Prostate gland (tissue), 2 donors: ENCODE measurements around the gene SIVA1. TPM values are rescaled to one million over a fixed set of nuclear protein-coding genes. Genes with fewer than 3 reads are reported as not detected.
A peak's percentile ranks its signal among the peaks of the same experiment; 100 is the strongest.

Experiments
- DNase-seq: peaks from one replicate; pipeline ENCODE4 v3.0.0-alpha.2; 2019; ENCODE audit warnings: low spot score
- H3K27ac ChIP-seq, 2 donors: fragments of 200-600 bp; sonication (generic); 2 replicates each; pipeline ENCODE4 v1.5.1; 2017 to 2019
- H3K27me3 ChIP-seq: fragments of 200-600 bp; sonication (generic); replicated peaks from 2 replicates; pipeline ENCODE4 v1.5.1; 2019; ENCODE audit not compliant: insufficient read depth
- H3K36me3 ChIP-seq, 2 donors: fragments of 200-600 bp; sonication (generic); 1 replicate in 1 of 2; 2 replicates in 1 of 2; pipeline versions ENCODE4 v1.5.1 to v1.8.1; 2017 to 2019
- H3K4me1 ChIP-seq: fragments of 200-600 bp; sonication (generic); replicated peaks from 2 replicates; pipeline ENCODE4 v1.5.1; 2019
- H3K4me3 ChIP-seq, 2 donors: fragments of 200-600 bp; sonication (generic); 2 replicates each; pipeline ENCODE4 v1.5.1; 2017 to 2019
- H3K9me3 ChIP-seq: fragments of 200-600 bp; sonication (generic); 2 replicates; pipeline ENCODE4 v1.5.1; 2017
- CTCF ChIP-seq, 4 experiments: fragments of 200-600 bp in 2 of 4; fragments of 450-650 bp in 2 of 4; sonication (generic) in 2 of 4; IDR thresholded peaks; 1 replicate in 3 of 4; 2 replicates in 1 of 4; pipeline ENCODE4 v1.5.1; 2016 to 2019; ENCODE audit warnings: antibody characterized with exemption in 4 of 4, mild to moderate bottlenecking in 2 of 4, moderate library complexity in 2 of 4
- POLR2A ChIP-seq: fragments of 450-650 bp; IDR thresholded peaks from one replicate; pipeline ENCODE4 v1.6.1; 2016; ENCODE audit warnings: antibody characterized with exemption, mild to moderate bottlenecking
- POLR2AphosphoS5 ChIP-seq: sonication (generic); formaldehyde crosslinking; IDR thresholded peaks from one replicate; pipeline ENCODE4 v1.6.1; 2017; ENCODE audit warnings: antibody characterized with exemption
- WGBS: methylation state at CpG from one replicate; pipeline ENCODE4 v1.1.5; 2018; 5-methylcytosine and 5-hydroxymethylcytosine counted together
- intact Hi-C: fragments of 100-400 bp; cut with DNase I; formaldehyde crosslinking; loops from one replicate; pipeline ENCODE4 v1.14.2; 2022
- total RNA-seq, 2 donors: library from RNA; depleted of rRNA; stranded (reverse); fragments of >200 nt; gene quantifications; one replicate each; pipeline ENCODE4 v1.1.0, GENCODE V29; 2016

Gene SIVA1
- total RNA-seq, 2 donors from 2014 or later, result 249 to 514 TPM

- intact Hi-C loops, result no loop called here
- Histone ChIP-seq H3K27me3 (no peaks in the 10 kb centered on the region), H3K4me1 (peaks cover 22% of the 10 kb centered on the region), H3K36me3 (no peaks in the 10 kb centered on the region), H3K9me3 (no peaks in the 10 kb centered on the region), H3K4me3 (peak overlapping the region; percentile 57 to 58), H3K27ac (peak overlapping the region; percentile 53 to 99)
- TF ChIP-seq POLR2AphosphoS5 (no peak), CTCF (IDR thresholded peaks at IDR 0.05) (no peak), POLR2A (no peak)
- 67% methylated on average over 20 of the region's 20 CpGs for WGBS
- DNase-seq, result no peak
These were observed 49.6 kb downstream of the SIVA1 start for GRCh38 chr14:104802394-104803184.

DNA sequence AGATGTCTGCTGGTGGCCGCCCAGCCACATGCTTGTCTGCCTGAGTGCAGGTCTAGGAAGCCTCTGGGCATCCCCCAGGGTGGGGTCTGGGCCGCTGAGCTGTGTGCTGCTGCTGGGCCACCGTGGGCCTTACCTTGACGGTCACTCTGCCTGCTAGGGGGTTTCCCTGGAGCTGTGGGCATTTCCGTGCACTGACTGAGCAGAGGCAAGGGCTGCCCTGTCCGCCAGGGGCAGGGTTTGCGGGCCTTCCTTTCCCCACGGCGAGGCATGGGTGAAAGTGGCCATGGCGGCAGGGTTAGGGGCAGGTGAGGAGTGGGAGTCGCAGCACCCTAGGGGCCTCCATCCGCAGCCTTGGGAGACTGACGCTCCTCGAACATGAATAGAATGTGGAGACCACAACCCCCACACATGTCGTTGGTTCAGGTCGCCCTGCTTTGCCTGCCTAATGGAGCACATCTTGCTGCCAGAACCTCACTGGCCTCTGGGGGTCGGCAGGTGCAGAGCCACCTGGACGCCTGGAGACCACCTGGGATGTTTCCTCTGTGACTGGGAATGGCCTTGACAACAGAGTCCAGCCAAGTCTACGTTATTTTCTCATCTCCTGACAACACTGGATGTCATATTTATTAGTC lies 50.4 kb downstream of the SIVA1 start:
- TF ChIP-seq CTCF (IDR thresholded peaks at IDR 0.05), result no peak
- no peak for TF ChIP-seq POLR2A
- no peak for TF ChIP-seq POLR2AphosphoS5
- Histone ChIP-seq H3K9me3 (no peaks in the 10 kb centered on the region), H3K27ac (peak overlapping the region in 1 of 2 donors; percentile 99), H3K27me3 (no peaks in the 10 kb centered on the region), H3K36me3 (no peaks in the 10 kb centered on the region), H3K4me3 (peak overlapping the region in 1 of 2 donors; percentile 57), H3K4me1 (peaks cover 22% of the 10 kb centered on the region)
- intact Hi-C loops, result no loop called here
- WGBS, result 76% methylated on average over 14 of the region's 19 CpGs
- no peak for DNase-seq

DNA sequence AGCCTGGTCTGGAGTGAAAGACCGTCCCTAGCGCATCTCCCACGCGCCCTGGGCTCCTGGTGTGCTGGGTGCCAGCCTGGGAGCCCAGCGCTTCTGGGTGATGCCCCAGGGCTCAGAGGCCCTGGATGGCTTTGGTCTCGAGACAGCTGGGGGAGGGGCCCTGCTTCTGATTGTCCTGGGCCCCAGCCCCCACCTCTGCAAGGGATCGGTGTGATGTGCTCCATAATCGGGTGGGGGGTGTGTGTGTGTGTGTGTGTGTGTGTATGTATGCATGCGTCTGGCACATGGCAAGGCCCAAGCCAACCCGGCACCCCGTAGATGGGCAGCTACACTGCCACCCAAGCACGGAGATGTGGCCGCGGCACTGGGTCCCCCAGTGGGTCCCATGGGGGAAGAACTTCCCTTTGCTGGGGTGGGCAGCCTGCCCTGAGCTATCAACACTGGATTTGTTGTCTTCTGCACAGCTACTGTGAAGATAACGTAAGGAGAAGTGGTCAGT lies 51.0 kb downstream of the SIVA1 start:
- Histone ChIP-seq H3K4me1 (peaks cover 22% of the 10 kb centered on the region), H3K36me3 (no peaks in the 10 kb centered on the region), H3K9me3 (no peaks in the 10 kb centered on the region), H3K4me3 (no peak overlapping the region), H3K27me3 (no peaks in the 10 kb centered on the region), H3K27ac (no peak overlapping the region)
- WGBS, result 66% methylated on average over 15 of the region's 15 CpGs
- TF ChIP-seq CTCF (IDR thresholded peaks at IDR 0.05) (no peak), POLR2A (no peak), POLR2AphosphoS5 (no peak)
- DNase-seq, result no peak
- intact Hi-C loops, result no loop called here

GRCh38 chr14:104804481-104805325 lies 51.8 kb downstream of the SIVA1 start:
- Histone ChIP-seq H3K27ac (peak overlapping the region in 1 of 2 donors; percentile 53), H3K9me3 (no peaks in the 10 kb centered on the region), H3K4me3 (no peak overlapping the region), H3K4me1 (peaks cover 22% of the 10 kb centered on the region), H3K27me3 (no peaks in the 10 kb centered on the region), H3K36me3 (no peaks in the 10 kb centered on the region)
- intact Hi-C loops, result no loop called here
- WGBS, result 86% methylated on average over 18 of the region's 18 CpGs
- TF ChIP-seq CTCF (IDR thresholded peaks at IDR 0.05) (no peak), POLR2AphosphoS5 (no peak), POLR2A (no peak)
- DNase-seq, result no peak
